ENCODE measurements around the gene SAFB.
A peak's percentile ranks its signal among the peaks of the same experiment; 100 is the strongest.

SAFB gene

DNA sequence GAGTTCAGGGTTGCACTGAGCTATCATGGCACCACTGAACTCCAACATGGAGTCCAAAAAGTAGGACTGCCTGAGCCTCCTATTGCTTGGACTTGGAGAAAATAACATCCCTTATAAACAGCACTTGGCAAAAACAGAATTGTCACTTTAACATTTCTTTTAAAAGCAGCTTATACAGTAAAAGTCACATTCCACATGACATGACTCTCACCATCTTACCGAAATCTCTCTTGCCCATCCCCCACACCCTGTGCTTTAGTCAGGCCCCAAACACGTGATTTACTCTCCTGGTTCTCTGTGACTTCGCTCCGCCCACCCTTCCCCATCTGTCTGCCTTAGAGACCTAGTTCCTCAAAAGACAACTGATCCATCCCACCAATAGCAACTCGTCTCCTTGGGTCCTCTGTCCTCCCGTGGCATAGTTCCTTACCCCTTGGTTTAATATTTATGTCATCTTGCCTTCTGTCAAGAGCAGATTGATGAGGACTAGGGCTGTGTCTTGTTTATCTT lies 4.6 kb downstream of the SAFB start:
- DNase-seq (ENCODE audit: low read depth), result peak; percentile 25

DNA sequence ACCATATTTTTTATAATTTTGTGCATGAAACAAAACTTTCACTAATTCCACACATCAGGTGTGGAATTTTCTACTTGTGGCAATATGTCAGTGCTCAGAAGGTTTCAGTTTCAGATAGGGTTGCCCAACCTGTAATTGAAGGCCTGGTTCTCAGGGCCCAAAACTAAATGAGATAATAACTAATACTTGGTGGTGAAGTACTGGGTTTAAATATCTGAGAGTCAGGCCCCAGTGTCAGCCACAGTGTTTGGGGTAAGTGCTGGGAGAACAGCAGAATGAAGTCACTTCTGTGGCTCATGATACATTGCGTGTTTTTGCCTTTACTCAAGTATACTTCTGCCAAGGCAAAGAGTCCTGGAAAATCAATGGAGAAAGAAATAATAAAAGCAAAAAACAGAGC lies 5.6 kb downstream of the SAFB start:
- DNase-seq (ENCODE audit: low read depth), result peak; percentile 27

DNA sequence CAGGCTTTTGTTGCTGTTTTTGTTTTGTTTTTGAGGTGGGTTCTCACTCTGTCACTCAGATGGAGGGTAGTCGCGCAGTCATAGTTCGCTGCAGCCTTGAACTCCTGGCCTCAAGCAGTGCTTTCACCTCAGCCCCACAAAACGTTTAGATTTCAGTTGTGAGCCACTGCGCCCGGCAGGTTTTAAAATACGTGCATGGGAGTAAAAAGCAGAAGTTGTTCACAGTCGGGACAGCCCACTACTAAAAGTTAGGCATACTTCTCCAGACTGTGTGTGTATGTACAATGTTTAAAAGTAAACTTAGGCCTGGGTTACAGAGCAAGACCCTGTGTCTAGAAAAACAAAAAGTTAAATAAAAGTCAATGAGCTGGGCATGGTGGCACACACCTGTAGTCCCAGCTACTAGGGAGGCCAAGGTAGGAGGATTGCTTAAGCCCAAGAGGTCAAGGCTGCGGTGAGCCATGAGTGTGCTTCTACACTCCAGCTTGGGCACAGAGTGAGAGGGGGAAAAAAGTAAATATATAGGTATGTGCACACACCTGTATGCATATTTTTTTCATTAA lies 6.1 kb downstream of the SAFB start:
- no peak for DNase-seq (ENCODE audit: low read depth)

GRCh38 chr19:5631567-5632240 lies 8.8 kb downstream of the SAFB start:
- peak; percentile 32 for DNase-seq (ENCODE audit: low read depth)

GRCh38 chr19:5632241-5632612 lies 9.3 kb downstream of the SAFB start:
- no peak for DNase-seq (ENCODE audit: low read depth)

DNA sequence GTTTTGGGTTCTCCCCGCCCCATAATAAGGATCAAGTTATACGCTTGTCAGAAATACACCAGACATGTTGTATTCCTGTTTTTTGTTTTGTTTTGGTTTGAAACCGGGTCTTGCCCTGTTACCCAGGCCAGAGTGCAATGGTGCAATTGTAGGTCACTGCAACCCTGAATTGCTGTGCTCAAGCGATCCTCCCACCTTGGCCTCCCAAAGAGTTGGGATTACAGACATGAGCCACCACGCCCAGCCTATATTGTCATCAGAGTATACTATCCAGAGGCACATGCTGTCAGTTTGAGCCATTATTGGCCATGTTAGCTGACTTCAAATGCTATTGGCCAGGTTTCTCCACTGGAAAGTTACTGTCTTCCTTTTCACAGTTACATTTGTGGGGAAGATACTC lies 9.8 kb downstream of the SAFB start:
- no peak for DNase-seq (ENCODE audit: low read depth)

DNA sequence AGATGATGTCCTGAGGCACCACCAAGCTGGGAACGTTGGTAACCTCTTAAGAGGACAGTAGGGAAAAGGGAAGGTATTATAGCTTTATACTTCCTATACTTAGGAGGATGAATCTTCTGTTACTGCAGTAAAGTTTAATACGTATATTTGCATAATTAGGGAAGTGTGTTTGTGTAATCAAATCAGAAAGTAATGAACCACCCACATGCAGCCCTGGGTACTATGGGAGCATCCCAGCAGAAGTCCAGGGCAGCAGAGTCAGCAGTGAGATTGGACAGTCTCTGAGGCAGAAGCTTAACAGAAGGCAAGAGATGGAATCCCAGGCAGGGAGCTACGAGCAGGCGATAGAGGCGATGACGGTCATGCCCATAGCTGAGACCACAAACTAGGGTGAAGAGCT lies 12.5 kb downstream of the SAFB start:
- DNase-seq (ENCODE audit: low read depth), result no peak

DNA sequence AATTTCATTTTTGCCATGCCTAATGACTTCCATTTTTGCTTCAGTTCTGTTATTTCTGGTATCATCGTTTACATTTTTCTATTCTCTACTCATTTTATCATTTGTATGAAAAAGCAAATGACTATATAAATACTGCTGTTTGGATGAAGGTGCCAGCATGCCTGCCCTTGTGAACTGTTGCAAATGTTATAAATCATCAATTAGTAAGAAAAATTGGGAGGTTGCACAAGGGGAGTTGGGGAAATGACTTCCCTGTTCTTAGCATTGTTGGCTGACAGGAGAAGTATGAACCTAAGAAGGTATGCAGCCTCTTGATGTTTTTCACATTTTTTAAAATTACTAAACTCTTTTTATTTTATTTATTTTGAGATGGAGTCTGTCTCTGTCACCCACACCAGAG lies 15.1 kb downstream of the SAFB start:
- DNase-seq (ENCODE audit: low read depth), result no peak

DNA sequence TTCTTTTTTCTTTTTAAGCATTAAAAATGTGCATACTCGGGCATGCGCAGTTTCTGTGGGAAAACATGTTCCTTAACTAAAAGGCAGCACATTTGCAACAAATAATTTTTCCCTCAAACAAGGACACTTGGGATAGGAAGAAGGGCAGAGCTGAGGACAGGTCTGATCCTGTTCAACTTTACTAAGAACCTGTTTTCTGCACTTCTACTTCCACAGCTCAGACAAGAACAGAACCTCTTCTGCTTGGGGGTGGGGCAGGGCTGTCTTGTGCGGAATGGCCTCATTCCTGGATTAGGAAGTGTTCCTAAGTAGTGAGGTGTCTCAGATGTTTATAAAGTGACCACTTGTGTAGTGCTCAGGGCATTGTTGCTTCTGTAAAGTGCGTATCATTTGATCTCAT lies 18.3 kb downstream of the SAFB start:
- no peak for DNase-seq (ENCODE audit: low read depth)

GRCh38 chr19:5642204-5642603 lies 19.3 kb downstream of the SAFB start:
- DNase-seq (ENCODE audit: low read depth), result peak; percentile 63

- no peak for DNase-seq (ENCODE audit: low read depth)
These were observed 20.2 kb downstream of the SAFB start for GRCh38 chr19:5643060-5643459.

GRCh38 chr19:5644037-5644436 lies 21.2 kb downstream of the SAFB start:
- peak; percentile 64 for DNase-seq (ENCODE audit: low read depth)

DNA sequence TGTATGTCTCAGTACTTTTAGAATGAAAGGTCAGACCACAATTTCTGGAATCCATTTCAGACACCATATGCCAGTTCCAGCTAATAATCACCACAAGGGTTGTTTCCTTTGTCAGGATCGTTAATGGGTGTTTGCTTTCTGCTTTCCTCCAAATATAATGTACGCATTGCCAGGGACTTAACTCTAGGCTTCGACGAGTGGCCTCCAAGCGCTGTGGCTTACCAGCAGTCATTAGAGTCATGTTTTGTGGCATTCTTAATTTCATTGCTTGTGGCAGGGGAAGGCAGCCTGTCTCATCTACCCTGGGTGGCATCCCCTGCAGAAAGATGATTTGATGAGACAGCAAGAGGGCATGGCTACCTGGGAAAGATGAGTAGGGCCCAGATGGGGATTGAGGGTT lies 22.5 kb downstream of the SAFB start:
- no peak for DNase-seq (ENCODE audit: low read depth)

- DNase-seq (ENCODE audit: low read depth), result no peak
These were observed 23.8 kb downstream of the SAFB start for GRCh38 chr19:5646703-5647102.

- no peak for DNase-seq (ENCODE audit: low read depth)
These were observed 25.6 kb downstream of the SAFB start for GRCh38 chr19:5648464-5648863.

- DNase-seq (ENCODE audit: low read depth), result no peak
These were observed 28.5 kb downstream of the SAFB start for GRCh38 chr19:5651361-5651760.

GRCh38 chr19:5652261-5652660 lies 29.4 kb downstream of the SAFB start:
- no peak for DNase-seq (ENCODE audit: low read depth)

GRCh38 chr19:5654931-5655330 lies 32.0 kb downstream of the SAFB start:
- DNase-seq (ENCODE audit: low read depth), result no peak

DNA sequence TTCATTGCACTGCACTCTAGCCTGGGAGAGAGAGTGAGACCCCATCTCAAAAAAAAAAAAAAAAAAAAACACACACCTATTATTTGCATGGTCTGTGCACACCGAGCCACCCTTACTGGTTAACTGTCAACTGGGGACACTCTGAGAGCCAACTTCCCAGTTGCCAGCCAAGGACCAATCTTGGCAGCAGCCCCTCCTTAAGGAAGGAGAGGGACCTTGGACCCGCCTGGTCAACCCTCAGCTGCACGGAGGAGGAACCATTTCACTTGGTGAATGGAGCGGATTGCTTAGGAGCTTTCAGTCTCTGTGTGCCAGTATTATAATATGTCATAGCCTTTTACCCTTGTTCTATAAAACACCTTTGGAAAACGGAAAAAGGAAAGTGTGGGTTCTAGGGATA lies 32.5 kb downstream of the SAFB start:
- no peak for DNase-seq (ENCODE audit: low read depth)

DNA sequence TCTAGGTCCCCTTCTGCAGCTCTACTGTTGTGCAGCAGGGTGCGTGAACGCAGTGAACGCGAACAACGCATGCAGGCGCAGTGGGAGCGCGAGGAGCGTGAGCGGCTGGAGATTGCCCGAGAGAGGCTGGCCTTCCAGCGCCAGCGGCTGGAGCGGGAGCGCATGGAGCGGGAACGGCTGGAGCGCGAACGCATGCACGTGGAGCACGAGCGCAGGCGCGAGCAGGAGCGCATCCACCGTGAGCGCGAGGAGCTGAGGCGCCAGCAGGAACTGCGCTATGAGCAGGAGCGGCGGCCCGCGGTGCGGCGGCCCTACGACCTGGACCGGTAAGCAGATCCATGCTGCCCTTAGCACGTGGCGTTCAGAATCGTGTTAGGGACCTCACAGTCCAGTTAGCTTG lies 38.6 kb downstream of the SAFB start:
- no peak for DNase-seq (ENCODE audit: low read depth)

GRCh38 chr19:5663904-5664303 lies 41.0 kb downstream of the SAFB start:
- no peak for DNase-seq (ENCODE audit: low read depth)

DNA sequence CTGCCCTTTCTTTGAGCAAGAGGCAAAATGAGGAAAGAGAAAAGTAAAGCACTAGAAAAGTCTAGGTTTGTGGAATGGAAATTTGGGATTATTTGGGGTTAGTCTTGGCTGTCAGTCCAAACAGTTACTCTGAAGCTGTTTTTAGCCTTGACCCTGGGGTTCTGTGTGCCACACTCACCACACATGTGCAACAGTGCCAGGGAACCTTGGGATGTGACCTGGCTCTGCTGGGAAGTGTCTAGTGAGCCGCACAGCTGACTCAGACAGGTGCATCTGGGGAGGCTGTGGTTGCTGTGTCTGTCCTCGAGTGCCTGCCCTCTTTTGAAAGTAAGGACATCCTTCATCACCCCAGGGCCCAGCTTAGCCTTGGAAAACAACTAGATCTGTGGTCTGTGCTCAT lies 41.6 kb downstream of the SAFB start:
- DNase-seq (ENCODE audit: low read depth), result no peak

DNA sequence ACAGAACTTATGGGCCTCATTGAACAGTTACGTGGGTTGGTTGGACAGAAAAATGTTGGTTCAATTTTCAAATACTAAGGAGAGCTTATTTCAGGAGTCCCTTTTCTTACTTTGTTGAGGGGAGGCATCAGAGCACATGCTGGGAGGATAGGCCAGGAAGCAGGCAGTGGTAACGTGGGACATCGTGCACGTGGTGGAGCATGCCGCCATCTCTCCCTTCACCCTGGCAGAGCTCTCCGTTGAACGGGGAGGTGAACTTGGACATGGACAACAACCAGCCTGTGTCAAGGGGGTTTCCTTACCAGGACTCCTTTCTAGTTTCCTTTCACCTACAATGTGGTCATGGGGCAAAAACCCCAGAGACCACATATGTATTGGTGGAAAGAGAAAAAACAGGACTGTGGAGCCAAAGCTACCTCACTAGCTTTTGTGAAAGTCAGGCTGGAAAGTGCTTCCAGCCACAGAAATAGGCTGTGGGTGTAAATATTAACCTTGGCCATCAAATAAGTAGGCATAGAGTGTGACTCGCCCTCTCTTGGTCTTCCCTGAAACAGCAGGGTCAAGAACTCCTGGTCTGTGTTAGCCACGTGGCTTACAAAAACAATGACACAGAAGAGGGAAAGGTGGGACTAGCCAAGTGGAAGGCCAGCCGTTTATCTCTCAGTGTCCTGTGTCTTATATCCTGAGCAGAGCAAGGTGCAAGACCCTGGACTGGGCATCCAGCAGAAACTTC lies 43.1 kb downstream of the SAFB start:
- DNase-seq (ENCODE audit: low read depth), result peak; percentile 80
